GM23338 (cell line): ENCODE data around the gene NUP42. TPM values are rescaled to one million over a fixed set of nuclear protein-coding genes. Genes with fewer than 3 reads are reported as not detected.

Source experiments
- ATAC-seq: fragments of 200-7000 bp; cut with Tn5 transposase; 3 replicates; pipeline ENCODE4 v1.9.1; 2020
- DNase-seq: peaks from one replicate; pipeline ENCODE4 v3.0.0-alpha.2; 2015; ENCODE audit warnings: low spot score
- H2AFZ ChIP-seq: fragments of 200-600 bp; sonication (generic); 2 replicates; pipeline ENCODE4 v1.8.0; 2016; ENCODE audit warnings: antibody characterized with exemption, mild to moderate bottlenecking, moderate library complexity
- H3F3A ChIP-seq: fragments of 200-600 bp; sonication (generic); replicated peaks from 2 replicates; pipeline ENCODE4 v1.8.0; 2017; ENCODE audit warnings: antibody characterized with exemption, mixed run types, low read depth
- H3K27ac ChIP-seq: fragments of 200-600 bp; sonication (generic); 2 replicates; pipeline ENCODE4 v1.6.1; 2016; ENCODE audit warnings: low read depth
- H3K27me3 ChIP-seq: fragments of 200-600 bp; sonication (generic); 2 replicates; pipeline ENCODE4 v1.8.0; 2016; ENCODE audit warnings: mild to moderate bottlenecking, mixed run types, moderate library complexity; ENCODE audit not compliant: insufficient read depth
- H3K36me3 ChIP-seq: fragments of 200-600 bp; sonication (generic); 2 replicates; pipeline ENCODE4 v1.8.0; 2016; ENCODE audit warnings: mild to moderate bottlenecking; ENCODE audit not compliant: insufficient read depth
- H3K4me1 ChIP-seq: fragments of 200-600 bp; sonication (generic); 2 replicates; pipeline ENCODE4 v1.8.0; 2016; ENCODE audit warnings: mild to moderate bottlenecking, moderate library complexity; ENCODE audit not compliant: insufficient read depth
- H3K4me2 ChIP-seq: fragments of 200-600 bp; sonication (generic); 2 replicates; pipeline ENCODE4 v1.7.1; 2017; ENCODE audit warnings: mixed run types
- H3K4me3 ChIP-seq: fragments of 200-600 bp; sonication (generic); 2 replicates; pipeline ENCODE4 v1.6.1; 2016; ENCODE audit warnings: mixed run types
- H3K79me2 ChIP-seq: fragments of 200-600 bp; sonication (generic); replicated peaks from 2 replicates; pipeline ENCODE4 v1.8.0; 2017; ENCODE audit warnings: mild to moderate bottlenecking; ENCODE audit not compliant: insufficient read depth
- H3K9me2 ChIP-seq: fragments of 200-600 bp; sonication (generic); 2 replicates; pipeline ENCODE4 v1.8.0; 2017; ENCODE audit not compliant: insufficient read depth
- H4K20me1 ChIP-seq: fragments of 200-600 bp; sonication (generic); replicated peaks from 2 replicates; pipeline ENCODE4 v1.8.0; 2017; ENCODE audit warnings: mild to moderate bottlenecking; ENCODE audit not compliant: insufficient read depth
- H3K27ac Mint-ChIP-seq: 2 replicates; pipeline ENCODE4 v1.8.0; 2020; ENCODE audit warnings: inconsistent platforms, mild to moderate bottlenecking, moderate library complexity, mixed read lengths
- H3K27me3 Mint-ChIP-seq: 3 replicates; pipeline ENCODE4 v1.8.0; 2022; ENCODE audit warnings: low read depth, mild to moderate bottlenecking, moderate library complexity, mixed read lengths, inconsistent platforms; ENCODE audit not compliant: insufficient read depth, poor library complexity
- H3K36me3 Mint-ChIP-seq: 3 replicates; pipeline ENCODE4 v1.8.0; 2021; ENCODE audit warnings: low read depth, mild to moderate bottlenecking, inconsistent platforms, moderate library complexity, mixed read lengths
- H3K4me1 Mint-ChIP-seq: 3 replicates; pipeline ENCODE4 v1.8.0; 2020; ENCODE audit warnings: mild to moderate bottlenecking, inconsistent platforms, mixed read lengths
- H3K4me3 Mint-ChIP-seq: 3 replicates; pipeline ENCODE4 v1.8.0; 2021; ENCODE audit warnings: moderate library complexity, mild to moderate bottlenecking, inconsistent platforms, mixed read lengths
- H3K9me3 Mint-ChIP-seq: 3 replicates; pipeline ENCODE4 v1.8.0; 2020; ENCODE audit warnings: moderate library complexity, mild to moderate bottlenecking, inconsistent platforms, mixed read lengths
- CREB1 ChIP-seq: fragments of 250-450 bp; sonication (Bioruptor Pico); IDR thresholded peaks from 2 replicates; pipeline ENCODE4 v1.5.0; 2020; ENCODE audit warnings: low read depth, mild to moderate bottlenecking, moderate library complexity
- EZH2 ChIP-seq: fragments of 200-600 bp; sonication (generic); IDR thresholded peaks from one replicate; pipeline ENCODE4 v1.8.0; 2017; ENCODE audit warnings: antibody characterized with exemption, mild to moderate bottlenecking, low read depth; ENCODE audit not compliant: unreplicated experiment
- JUNB ChIP-seq: IDR thresholded peaks from one replicate; pipeline ENCODE4 v1.6.1; 2016; ENCODE audit warnings: antibody characterized with exemption; ENCODE audit not compliant: unreplicated experiment
- NANOG ChIP-seq: IDR thresholded peaks from 2 replicates; pipeline ENCODE4 v1.6.1; 2016; ENCODE audit warnings: antibody characterized with exemption, borderline replicate concordance
- POLR2AphosphoS5 ChIP-seq: IDR thresholded peaks from 2 replicates; pipeline ENCODE4 v1.6.1; 2016; ENCODE audit warnings: antibody characterized with exemption, low read depth
- REST ChIP-seq: IDR thresholded peaks from one replicate; pipeline ENCODE4 v1.6.1; 2018; ENCODE audit warnings: antibody characterized with exemption; ENCODE audit not compliant: unreplicated experiment
- ZNF114 ChIP-seq: fragments of 250-450 bp; sonication (Bioruptor Pico); IDR thresholded peaks from 2 replicates; pipeline ENCODE4 v1.5.0; 2020; ENCODE audit warnings: mild to moderate bottlenecking, moderate library complexity
- ZNF331 ChIP-seq: fragments of 250-450 bp; sonication (Bioruptor Pico); IDR thresholded peaks from 2 replicates; pipeline ENCODE4 v1.5.0; 2020; ENCODE audit warnings: low read depth, mild to moderate bottlenecking, moderate library complexity
- polyA plus RNA-seq: library from polyadenylated mRNA; unstranded; fragments of >200 nt; fragmentation: Nextera tagmentation; extraction: Ambion mirVana; gene quantifications from 2 replicates; pipeline ENCODE4 v1.2.1, GENCODE V29; 2016
- total RNA-seq: library from RNA; depleted of rRNA; stranded (reverse); fragments of >200 nt; shearing (Covaris generic); gene quantifications from 2 replicates; pipeline ENCODE4 v1.2.3, GENCODE V29; 2014
- TF ChIP-seq, protein P1 (sequence below): IDR thresholded peaks from 2 replicates; pipeline ENCODE4 v1.6.1; 2016; ENCODE audit warnings: antibody characterized with exemption
- TF ChIP-seq, protein P2 (sequence below): fragments of 250-450 bp; sonication (Bioruptor Pico); IDR thresholded peaks from 2 replicates; pipeline ENCODE4 v1.5.0; 2020; ENCODE audit warnings: mild to moderate bottlenecking, moderate library complexity

The NUP42 gene
- total and polyA plus RNA-seq, 2 experiments from 2014 or later = 39.1 to 42.7 TPM

DNA sequence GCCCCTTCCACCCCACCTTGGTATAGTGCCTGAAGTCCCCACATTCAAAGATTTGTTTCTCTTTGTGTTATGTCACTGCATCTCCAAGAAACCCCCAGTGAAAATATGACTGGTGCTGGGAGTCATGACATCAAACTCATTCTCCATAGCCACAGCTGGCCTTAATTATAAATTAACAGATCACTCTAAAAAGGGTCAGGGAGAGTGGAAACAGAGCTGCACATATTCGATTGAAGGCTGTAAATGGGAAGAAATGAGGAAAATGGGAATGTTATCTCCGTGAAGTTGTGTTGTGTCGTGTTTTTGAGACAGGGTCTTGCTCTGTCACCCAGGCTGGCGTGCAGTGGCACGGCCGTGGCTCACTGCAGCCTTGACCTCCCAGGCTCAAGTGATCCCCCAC, 24.2 kb upstream of the NUP42 start:
- ATAC-seq (no peak), DNase-seq (no peak)
- Histone ChIP-seq H3K79me2 (no peaks in the 10 kb centered on the region), H3K4me3 (no peak overlapping the region), H3F3A (no peaks in the 10 kb centered on the region), H3K27ac (no peak overlapping the region), H3K9me2 (no peaks in the 10 kb centered on the region), H3K36me3 (peaks cover 5% of the 10 kb centered on the region; the same call in 1 of the 2 replicates), H3K27me3 (no peaks in the 10 kb centered on the region), H3K4me1 (no peaks in the 10 kb centered on the region), H4K20me1 (no peaks in the 10 kb centered on the region), H3K4me2 (no peak overlapping the region), H2AFZ (no peak overlapping the region)
- TF ChIP-seq CREB1 (no peak), POLR2AphosphoS5 (no peak), NANOG (no peak), ZNF331 (CRISPR knock-in tag) (no peak), ZNF114 (CRISPR knock-in tag) (no peak), JUNB (no peak), REST (no peak)
- TF ChIP-seq, protein P1, sequence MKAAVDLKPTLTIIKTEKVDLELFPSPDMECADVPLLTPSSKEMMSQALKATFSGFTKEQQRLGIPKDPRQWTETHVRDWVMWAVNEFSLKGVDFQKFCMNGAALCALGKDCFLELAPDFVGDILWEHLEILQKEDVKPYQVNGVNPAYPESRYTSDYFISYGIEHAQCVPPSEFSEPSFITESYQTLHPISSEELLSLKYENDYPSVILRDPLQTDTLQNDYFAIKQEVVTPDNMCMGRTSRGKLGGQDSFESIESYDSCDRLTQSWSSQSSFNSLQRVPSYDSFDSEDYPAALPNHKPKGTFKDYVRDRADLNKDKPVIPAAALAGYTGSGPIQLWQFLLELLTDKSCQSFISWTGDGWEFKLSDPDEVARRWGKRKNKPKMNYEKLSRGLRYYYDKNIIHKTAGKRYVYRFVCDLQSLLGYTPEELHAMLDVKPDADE = no peak
- peaks cover 3% of the 10 kb centered on the region for H3K27me3 Mint-ChIP-seq
- peaks cover 8% of the 10 kb centered on the region; the same call in 2 of the 3 replicates for H3K36me3 Mint-ChIP-seq
- H3K9me3 Mint-ChIP-seq = no peaks in the 10 kb centered on the region
- H3K4me3 Mint-ChIP-seq = no peak overlapping the region
- H3K4me1 Mint-ChIP-seq = no peaks in the 10 kb centered on the region
- H3K27ac Mint-ChIP-seq = no peak overlapping the region

DNA sequence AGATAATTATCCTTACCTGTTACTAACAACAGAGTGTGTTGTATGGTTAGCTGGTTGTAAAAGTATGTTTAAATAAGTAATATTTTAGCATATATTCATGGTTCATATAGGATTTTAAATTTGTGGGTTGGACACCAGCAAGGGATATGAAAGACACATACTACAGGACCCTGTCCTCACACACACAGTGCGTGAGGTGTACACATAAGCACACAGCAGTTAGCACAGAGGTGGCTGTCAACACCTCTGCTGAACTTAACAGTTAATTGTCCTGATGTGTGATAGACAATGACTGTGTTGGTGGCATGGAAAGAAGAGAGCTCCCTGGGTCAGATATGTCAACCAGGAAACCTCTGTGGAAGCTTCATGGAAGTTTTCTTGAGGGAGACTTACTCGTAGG, 23.3 kb upstream of the NUP42 start:
- no peak overlapping the region for H3K27ac Mint-ChIP-seq
- H3K36me3 ChIP-seq = no peaks in the 10 kb centered on the region
- H3K9me2 ChIP-seq = no peaks in the 10 kb centered on the region
- H3K27me3 Mint-ChIP-seq = peaks cover 3% of the 10 kb centered on the region
- DNase-seq (no peak), ATAC-seq (no peak)
- no peak overlapping the region for H3K4me2 ChIP-seq
- no peaks in the 10 kb centered on the region for H3K9me3 Mint-ChIP-seq
- peaks cover 7% of the 10 kb centered on the region; the same call in 2 of the 3 replicates for H3K36me3 Mint-ChIP-seq
- no peak overlapping the region for H3K4me3 ChIP-seq
- no peak overlapping the region for H3K4me3 Mint-ChIP-seq
- H3K27ac ChIP-seq = no peak overlapping the region
- no peaks in the 10 kb centered on the region for H3K4me1 ChIP-seq
- H3K79me2 ChIP-seq = no peaks in the 10 kb centered on the region
- no peaks in the 10 kb centered on the region for H4K20me1 ChIP-seq
- TF ChIP-seq, protein P2, sequence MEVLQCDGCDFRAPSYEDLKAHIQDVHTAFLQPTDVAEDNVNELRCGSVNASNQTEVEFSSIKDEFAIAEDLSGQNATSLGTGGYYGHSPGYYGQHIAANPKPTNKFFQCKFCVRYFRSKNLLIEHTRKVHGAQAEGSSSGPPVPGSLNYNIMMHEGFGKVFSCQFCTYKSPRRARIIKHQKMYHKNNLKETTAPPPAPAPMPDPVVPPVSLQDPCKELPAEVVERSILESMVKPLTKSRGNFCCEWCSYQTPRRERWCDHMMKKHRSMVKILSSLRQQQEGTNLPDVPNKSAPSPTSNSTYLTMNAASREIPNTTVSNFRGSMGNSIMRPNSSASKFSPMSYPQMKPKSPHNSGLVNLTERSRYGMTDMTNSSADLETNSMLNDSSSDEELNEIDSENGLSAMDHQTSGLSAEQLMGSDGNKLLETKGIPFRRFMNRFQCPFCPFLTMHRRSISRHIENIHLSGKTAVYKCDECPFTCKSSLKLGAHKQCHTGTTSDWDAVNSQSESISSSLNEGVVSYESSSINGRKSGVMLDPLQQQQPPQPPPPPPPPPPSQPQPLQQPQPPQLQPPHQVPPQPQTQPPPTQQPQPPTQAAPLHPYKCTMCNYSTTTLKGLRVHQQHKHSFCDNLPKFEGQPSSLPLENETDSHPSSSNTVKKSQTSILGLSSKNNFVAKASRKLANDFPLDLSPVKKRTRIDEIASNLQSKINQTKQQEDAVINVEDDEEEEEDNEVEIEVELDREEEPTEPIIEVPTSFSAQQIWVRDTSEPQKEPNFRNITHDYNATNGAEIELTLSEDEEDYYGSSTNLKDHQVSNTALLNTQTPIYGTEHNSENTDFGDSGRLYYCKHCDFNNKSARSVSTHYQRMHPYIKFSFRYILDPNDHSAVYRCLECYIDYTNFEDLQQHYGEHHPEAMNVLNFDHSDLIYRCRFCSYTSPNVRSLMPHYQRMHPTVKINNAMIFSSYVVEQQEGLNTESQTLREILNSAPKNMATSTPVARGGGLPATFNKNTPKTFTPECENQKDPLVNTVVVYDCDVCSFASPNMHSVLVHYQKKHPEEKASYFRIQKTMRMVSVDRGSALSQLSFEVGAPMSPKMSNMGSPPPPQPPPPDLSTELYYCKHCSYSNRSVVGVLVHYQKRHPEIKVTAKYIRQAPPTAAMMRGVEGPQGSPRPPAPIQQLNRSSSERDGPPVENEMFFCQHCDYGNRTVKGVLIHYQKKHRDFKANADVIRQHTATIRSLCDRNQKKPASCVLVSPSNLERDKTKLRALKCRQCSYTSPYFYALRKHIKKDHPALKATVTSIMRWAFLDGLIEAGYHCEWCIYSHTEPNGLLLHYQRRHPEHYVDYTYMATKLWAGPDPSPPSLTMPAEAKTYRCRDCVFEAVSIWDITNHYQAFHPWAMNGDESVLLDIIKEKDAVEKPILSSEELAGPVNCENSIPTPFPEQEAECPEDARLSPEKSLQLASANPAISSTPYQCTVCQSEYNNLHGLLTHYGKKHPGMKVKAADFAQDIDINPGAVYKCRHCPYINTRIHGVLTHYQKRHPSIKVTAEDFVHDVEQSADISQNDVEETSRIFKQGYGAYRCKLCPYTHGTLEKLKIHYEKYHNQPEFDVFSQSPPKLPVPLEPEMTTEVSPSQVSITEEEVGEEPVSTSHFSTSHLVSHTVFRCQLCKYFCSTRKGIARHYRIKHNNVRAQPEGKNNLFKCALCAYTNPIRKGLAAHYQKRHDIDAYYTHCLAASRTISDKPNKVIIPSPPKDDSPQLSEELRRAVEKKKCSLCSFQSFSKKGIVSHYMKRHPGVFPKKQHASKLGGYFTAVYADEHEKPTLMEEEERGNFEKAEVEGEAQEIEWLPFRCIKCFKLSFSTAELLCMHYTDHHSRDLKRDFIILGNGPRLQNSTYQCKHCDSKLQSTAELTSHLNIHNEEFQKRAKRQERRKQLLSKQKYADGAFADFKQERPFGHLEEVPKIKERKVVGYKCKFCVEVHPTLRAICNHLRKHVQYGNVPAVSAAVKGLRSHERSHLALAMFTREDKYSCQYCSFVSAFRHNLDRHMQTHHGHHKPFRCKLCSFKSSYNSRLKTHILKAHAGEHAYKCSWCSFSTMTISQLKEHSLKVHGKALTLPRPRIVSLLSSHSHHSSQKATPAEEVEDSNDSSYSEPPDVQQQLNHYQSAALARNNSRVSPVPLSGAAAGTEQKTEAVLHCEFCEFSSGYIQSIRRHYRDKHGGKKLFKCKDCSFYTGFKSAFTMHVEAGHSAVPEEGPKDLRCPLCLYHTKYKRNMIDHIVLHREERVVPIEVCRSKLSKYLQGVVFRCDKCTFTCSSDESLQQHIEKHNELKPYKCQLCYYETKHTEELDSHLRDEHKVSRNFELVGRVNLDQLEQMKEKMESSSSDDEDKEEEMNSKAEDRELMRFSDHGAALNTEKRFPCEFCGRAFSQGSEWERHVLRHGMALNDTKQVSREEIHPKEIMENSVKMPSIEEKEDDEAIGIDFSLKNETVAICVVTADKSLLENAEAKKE = no peak
- TF ChIP-seq ZNF331 (CRISPR knock-in tag) (no peak), EZH2 (no peak), ZNF114 (CRISPR knock-in tag) (no peak), CREB1 (no peak)
- no peaks in the 10 kb centered on the region for H3K4me1 Mint-ChIP-seq
- H3K27me3 ChIP-seq = no peaks in the 10 kb centered on the region
- no peak overlapping the region for H2AFZ ChIP-seq
- H3F3A ChIP-seq = no peaks in the 10 kb centered on the region
